Upper lobe of left lung (tissue), 6 donors: ENCODE measurements around the gene ADAMTS17. TPM values are rescaled to one million over a fixed set of nuclear protein-coding genes. Genes with fewer than 3 reads are reported as not detected.

ENCODE experiments used
- ATAC-seq, 2 donors: fragments of 200-7000 bp; cut with Tn5 transposase; one replicate each; pipeline ENCODE4 v1.9.1; 2022; ENCODE audit warnings: mild to moderate bottlenecking in 2 of 2, moderate library complexity in 2 of 2; ENCODE audit not compliant: low FRiP score in 2 of 2
- DNase-seq, 2 donors: peaks; one replicate each; pipeline ENCODE4 v3.0.0-alpha.2; 2019 to 2020
- H3K27ac ChIP-seq, 4 donors: fragments of 200-600 bp; sonication (generic); one replicate each; pipeline ENCODE4 v1.5.1; 2016 to 2019
- H3K27me3 ChIP-seq, 4 donors: fragments of 200-600 bp; sonication (generic); one replicate each; pipeline ENCODE4 v1.5.1; 2017 to 2019
- H3K36me3 ChIP-seq, 4 donors: fragments of 200-600 bp; sonication (generic); one replicate each; pipeline ENCODE4 v1.5.1; 2016 to 2019
- H3K4me1 ChIP-seq, 4 donors: fragments of 200-600 bp; sonication (generic); one replicate each; pipeline ENCODE4 v1.5.1; 2018 to 2019
- H3K4me3 ChIP-seq, 4 donors: fragments of 200-600 bp; sonication (generic); one replicate each; pipeline ENCODE4 v1.5.1; 2017 to 2019; ENCODE audit warnings: mild to moderate bottlenecking in 2 of 4, moderate library complexity in 1 of 4
- H3K9me3 ChIP-seq, 4 donors: fragments of 200-600 bp; sonication (generic); one replicate each; pipeline ENCODE4 v1.5.1; 2018 to 2019
- EP300 ChIP-seq, 4 donors: sonication (generic); formaldehyde crosslinking; IDR thresholded peaks; one replicate each; pipeline ENCODE4 v1.5.1; 2017; ENCODE audit warnings: antibody characterized with exemption in 4 of 4, control low read depth in 2 of 4
- POLR2A ChIP-seq, 4 donors: fragments of 450-650 bp; IDR thresholded peaks; one replicate each; pipeline ENCODE4 v1.5.1; 2016 to 2017; ENCODE audit warnings: antibody characterized with exemption in 4 of 4, mild to moderate bottlenecking in 2 of 4
- POLR2AphosphoS5 ChIP-seq, 2 donors: sonication (generic); formaldehyde crosslinking; IDR thresholded peaks; one replicate each; pipeline ENCODE4 v1.5.1; 2017; ENCODE audit warnings: antibody characterized with exemption in 2 of 2
- WGBS, 2 donors: methylation state at CpG; one replicate each; pipeline ENCODE4 v1.1.5; 2017 to 2018; 5-methylcytosine and 5-hydroxymethylcytosine counted together
- total RNA-seq, 6 donors: library from RNA; depleted of rRNA in 4 of 6; stranded (reverse); fragments of >200 nt in 4 of 6; gene quantifications; one replicate each; pipeline versions ENCODE4 v1.1.0 to v1.2.1, GENCODE V29; 2016 to 2021
- TF ChIP-seq, protein P1 (sequence below), 6 experiments: fragments of 450-650 bp in 4 of 6; fragments of 200-600 bp in 2 of 6; sonication (generic) in 2 of 6; IDR thresholded peaks; one replicate each; pipeline ENCODE4 v1.5.1; 2016 to 2019; ENCODE audit warnings: antibody characterized with exemption in 6 of 6
- donor health status: DM: no; HTN: no; CAD: no; lungs with moderate emphysema.
- donor health status: DM: no; HTN: yes; CAD: no; lungs with severe emphysema.

Gene ADAMTS17
- total RNA-seq, 6 donors from 2014 or later = 3.2 to 11.5 (median 5.7) TPM

DNA sequence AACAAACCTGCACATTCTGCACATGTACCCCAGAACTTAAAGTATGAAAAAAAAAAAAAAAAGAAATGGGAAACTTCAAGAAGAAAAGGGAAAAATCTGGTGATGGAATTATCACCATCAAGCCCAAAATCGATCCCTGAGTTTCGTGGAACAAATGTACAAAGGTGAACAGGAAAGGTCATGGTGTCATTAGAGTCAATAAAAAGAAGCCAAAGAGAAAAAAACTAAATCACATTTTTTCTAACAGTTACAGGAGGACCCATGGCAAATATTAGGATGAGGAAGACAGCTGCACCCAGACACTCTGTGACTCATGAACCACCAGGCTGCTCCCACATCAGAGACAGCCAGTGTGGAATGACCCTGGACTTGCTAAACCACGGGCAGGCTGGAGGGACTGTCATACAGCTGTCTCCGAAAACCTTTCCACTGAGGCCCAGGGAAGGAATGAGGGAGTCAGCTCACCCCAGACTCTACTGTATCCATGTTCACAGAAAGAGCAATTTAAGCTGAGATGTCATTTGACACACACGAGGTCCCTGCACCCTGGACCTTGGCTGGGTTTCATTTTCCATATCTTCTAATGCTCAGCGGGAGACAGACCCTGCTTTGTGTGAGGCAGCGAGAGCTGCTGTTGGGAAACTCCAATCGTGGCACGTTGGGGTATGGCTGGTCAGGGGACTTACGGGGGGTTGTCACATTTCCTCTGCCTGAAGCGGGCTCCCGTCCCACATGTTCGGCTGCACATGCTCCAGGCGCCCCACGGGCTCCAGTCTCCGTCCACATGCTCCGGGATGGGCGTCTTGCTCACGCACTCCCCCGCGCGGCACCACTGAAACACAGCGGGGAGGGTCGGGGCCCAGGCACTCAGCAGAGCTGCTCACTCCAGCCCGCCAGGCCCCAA is 210.2 kb downstream of the ADAMTS17 start:
- Histone ChIP-seq H3K4me3 (peak overlapping the region in 3 of 4 donors; percentile 27 to 37 (median 36)), H3K4me1 (no peaks in the 10 kb centered on the region), H3K27ac (peak overlapping the region in 1 of 4 donors; percentile 4), H3K9me3 (no peaks in the 10 kb centered on the region), H3K36me3 (no peaks in the 10 kb centered on the region), H3K27me3 (no peaks in the 10 kb centered on the region)
- 69 to 74% methylated on average over 24 to 25 of the region's 25 CpGs for WGBS, 2 donors
- peak; percentile 40 to 88 for DNase-seq
- ATAC-seq = peak; percentile 5 to 62
- TF ChIP-seq, protein P1, sequence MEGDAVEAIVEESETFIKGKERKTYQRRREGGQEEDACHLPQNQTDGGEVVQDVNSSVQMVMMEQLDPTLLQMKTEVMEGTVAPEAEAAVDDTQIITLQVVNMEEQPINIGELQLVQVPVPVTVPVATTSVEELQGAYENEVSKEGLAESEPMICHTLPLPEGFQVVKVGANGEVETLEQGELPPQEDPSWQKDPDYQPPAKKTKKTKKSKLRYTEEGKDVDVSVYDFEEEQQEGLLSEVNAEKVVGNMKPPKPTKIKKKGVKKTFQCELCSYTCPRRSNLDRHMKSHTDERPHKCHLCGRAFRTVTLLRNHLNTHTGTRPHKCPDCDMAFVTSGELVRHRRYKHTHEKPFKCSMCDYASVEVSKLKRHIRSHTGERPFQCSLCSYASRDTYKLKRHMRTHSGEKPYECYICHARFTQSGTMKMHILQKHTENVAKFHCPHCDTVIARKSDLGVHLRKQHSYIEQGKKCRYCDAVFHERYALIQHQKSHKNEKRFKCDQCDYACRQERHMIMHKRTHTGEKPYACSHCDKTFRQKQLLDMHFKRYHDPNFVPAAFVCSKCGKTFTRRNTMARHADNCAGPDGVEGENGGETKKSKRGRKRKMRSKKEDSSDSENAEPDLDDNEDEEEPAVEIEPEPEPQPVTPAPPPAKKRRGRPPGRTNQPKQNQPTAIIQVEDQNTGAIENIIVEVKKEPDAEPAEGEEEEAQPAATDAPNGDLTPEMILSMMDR (IDR thresholded peaks at IDR 0.05) = peak in 4 of 6 experiments; percentile 38 to 47 (median 42)
- TF ChIP-seq POLR2AphosphoS5 (IDR thresholded peaks at IDR 0.05) = peak in 1 of 2 donors; percentile 34
- TF ChIP-seq EP300 (IDR thresholded peaks at IDR 0.05) = no peak

DNA sequence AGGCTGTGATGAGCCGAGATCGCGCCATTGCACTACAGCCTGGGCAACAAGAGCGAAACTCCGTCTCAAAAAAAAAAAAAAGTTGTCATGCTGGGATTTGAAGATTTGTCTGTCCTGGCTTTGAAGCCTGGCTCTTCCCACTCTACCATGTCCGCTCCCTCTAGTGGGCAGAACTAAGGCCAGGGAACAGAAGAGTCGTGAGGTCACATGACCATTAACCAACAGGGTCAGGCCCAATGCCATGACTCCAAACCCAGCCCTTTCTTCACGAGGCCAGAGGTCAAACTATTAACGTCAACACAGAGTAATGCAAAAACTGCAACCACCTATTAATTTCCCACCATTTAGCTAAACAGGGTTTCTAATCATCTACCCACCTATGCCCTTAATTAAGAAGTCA is 212.1 kb downstream of the ADAMTS17 start:
- no peak for DNase-seq
- TF ChIP-seq POLR2A (IDR thresholded peaks at IDR 0.05) (no peak), POLR2AphosphoS5 (IDR thresholded peaks at IDR 0.05) (no peak), EP300 (IDR thresholded peaks at IDR 0.05) (no peak)
- TF ChIP-seq, protein P1 (IDR thresholded peaks at IDR 0.05) = no peak
- H3K36me3 ChIP-seq = no peaks in the 10 kb centered on the region
- no peak for ATAC-seq
- no peak overlapping the region for H3K4me3 ChIP-seq
- no peaks in the 10 kb centered on the region for H3K27me3 ChIP-seq
- no peaks in the 10 kb centered on the region for H3K9me3 ChIP-seq
- H3K27ac ChIP-seq = no peak overlapping the region
- 85 to 89% methylated on average over 9 of the region's 9 CpGs for WGBS, 2 donors
- peaks cover 0 to 4% (median 2%) of the 10 kb centered on the region in 4 donors for H3K4me1 ChIP-seq

DNA sequence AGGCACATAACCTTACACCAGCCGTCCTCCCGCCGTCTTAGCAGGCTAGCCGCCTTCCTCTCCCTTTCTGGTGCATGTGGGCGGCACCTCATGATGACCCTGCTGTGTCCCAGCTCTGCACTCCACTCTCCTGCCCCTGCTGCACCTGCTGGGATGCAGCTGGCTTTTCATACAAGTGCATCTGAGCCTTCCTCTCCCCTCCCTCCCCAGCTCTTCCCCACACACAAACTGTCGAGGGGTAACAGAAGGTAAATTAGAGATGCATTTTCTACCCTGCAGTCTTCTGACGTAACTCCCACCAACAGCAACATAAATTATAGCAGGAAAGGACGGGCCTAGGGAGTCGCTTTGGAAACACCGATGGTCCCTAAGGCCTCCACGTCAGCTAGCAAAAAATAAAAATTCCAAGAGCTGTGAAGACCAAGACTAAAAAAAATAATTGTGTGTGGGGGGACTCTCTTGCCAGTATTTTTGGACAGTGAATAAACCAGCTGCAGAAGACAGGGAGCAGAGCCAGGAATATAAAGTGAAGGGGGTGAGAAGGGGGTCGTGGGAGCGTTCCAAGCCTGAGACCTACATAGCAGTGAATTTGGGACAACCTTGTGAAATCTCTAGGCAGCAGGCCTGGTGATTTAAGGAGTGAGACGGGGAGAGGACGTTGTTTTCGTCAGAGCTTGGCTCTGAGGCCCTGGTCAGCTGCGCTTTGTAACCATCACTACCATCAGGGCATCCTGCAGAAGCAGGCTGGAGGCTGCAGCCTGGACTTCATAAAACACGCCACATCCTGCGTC is 216.2 kb downstream of the ADAMTS17 start:
- H3K27me3 ChIP-seq = no peaks in the 10 kb centered on the region
- H3K4me3 ChIP-seq = no peak overlapping the region
- 73 to 75% methylated on average over 15 to 19 of the region's 19 CpGs for WGBS, 2 donors
- no peak overlapping the region for H3K27ac ChIP-seq
- DNase-seq = peak in 1 of 2 donors; percentile 27
- ATAC-seq = peak; percentile 56 to 68
- no peaks in the 10 kb centered on the region for H3K36me3 ChIP-seq
- H3K4me1 ChIP-seq = peaks cover 0 to 4% (median 2%) of the 10 kb centered on the region in 4 donors
- H3K9me3 ChIP-seq = peaks cover 8 to 23% (median 14%) of the 10 kb centered on the region in 4 donors
- TF ChIP-seq, protein P1 (IDR thresholded peaks at IDR 0.05) = no peak
- TF ChIP-seq POLR2AphosphoS5 (IDR thresholded peaks at IDR 0.05) = peak; percentile 44 to 66
- TF ChIP-seq POLR2A (IDR thresholded peaks at IDR 0.05) = no peak
- peak in 1 of 4 donors; percentile 51 for TF ChIP-seq EP300 (IDR thresholded peaks at IDR 0.05)

DNA sequence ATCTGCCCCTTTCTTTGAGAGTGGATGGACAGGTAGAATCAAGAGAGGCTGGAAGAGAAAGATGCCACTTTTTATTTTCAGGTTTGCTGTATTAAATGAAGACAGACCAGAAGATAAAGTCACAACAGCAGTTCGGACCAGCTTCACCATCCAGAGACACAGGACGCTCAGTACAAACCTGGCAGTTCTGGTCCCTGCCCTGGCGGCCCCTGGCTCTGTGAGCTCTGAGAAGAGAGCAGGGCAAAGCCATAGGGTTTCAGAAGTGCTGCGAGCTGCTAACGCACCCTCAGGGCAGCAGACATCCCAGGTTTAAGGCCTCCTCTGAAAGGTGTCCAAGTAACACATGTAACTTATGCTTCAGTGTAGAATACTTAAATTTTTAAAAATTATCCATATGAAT is 216.8 kb downstream of the ADAMTS17 start:
- peaks cover 0 to 4% (median 2%) of the 10 kb centered on the region in 4 donors for H3K4me1 ChIP-seq
- ATAC-seq (no peak), DNase-seq (no peak)
- no peaks in the 10 kb centered on the region for H3K36me3 ChIP-seq
- H3K27ac ChIP-seq = no peak overlapping the region
- H3K9me3 ChIP-seq = peaks cover 8 to 23% (median 15%) of the 10 kb centered on the region in 4 donors
- TF ChIP-seq POLR2A (IDR thresholded peaks at IDR 0.05) = no peak
- TF ChIP-seq EP300 (IDR thresholded peaks at IDR 0.05) = no peak
- H3K27me3 ChIP-seq = no peaks in the 10 kb centered on the region
- WGBS, 2 donors = 94 to 95% methylated on average over 5 of the region's 5 CpGs
- no peak overlapping the region for H3K4me3 ChIP-seq

DNA sequence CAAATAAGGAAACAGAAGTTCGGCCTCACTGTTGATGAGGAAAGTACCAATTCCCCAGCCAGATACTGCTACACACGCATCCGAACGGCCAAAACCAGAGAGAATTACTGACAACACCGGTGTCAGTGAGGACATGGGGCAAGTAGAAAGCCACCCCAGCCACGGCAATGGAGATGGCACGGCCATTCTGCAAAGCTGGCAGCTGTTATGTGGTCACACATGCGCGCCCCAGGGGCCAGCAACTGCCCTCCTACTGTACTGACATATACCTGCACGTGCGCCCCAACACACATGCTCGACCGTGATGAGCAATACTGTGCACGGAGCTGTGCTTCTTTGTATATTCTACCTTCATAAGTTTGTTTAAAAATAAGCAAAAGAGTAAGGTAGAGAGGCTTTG is 217.4 kb downstream of the ADAMTS17 start:
- Histone ChIP-seq H3K4me3 (no peak overlapping the region), H3K27ac (no peak overlapping the region), H3K36me3 (no peaks in the 10 kb centered on the region), H3K9me3 (peaks cover 8 to 23% (median 15%) of the 10 kb centered on the region in 4 donors), H3K27me3 (no peaks in the 10 kb centered on the region), H3K4me1 (peaks cover 0 to 4% (median 2%) of the 10 kb centered on the region in 4 donors)
- TF ChIP-seq, protein P1 (IDR thresholded peaks at IDR 0.05) = no peak
- TF ChIP-seq POLR2A (IDR thresholded peaks at IDR 0.05) (no peak), POLR2AphosphoS5 (IDR thresholded peaks at IDR 0.05) (no peak), EP300 (IDR thresholded peaks at IDR 0.05) (no peak)
- ATAC-seq (no peak), DNase-seq (peak in 1 of 2 donors; percentile 45)
- 92 to 93% methylated on average over 14 of the region's 14 CpGs for WGBS, 2 donors
